AG09309 (cell line): Measurements from ENCODE around the gene SOX18.

Source experiments
- DNase-seq: peaks from one replicate; pipeline ENCODE4 v3.0.0-alpha.2; 2010; ENCODE audit warnings: low read depth
- H3K4me3 ChIP-seq: 2 replicates; pipeline ENCODE4 v1.5.1; 2011; ENCODE audit warnings: mild to moderate bottlenecking, low read depth, low read length, moderate library complexity; ENCODE audit not compliant: control insufficient read depth
- CTCF ChIP-seq: IDR thresholded peaks from 2 replicates; pipeline ENCODE4 v1.5.1; 2011; ENCODE audit warnings: mild to moderate bottlenecking, low read depth, low read length, inconsistent platforms; ENCODE audit not compliant: insufficient read depth, control insufficient read depth; ENCODE audit errors: missing control alignments

Gene SOX18

GRCh38 chr20:64056639-64056888, 7.1 kb upstream of the SOX18 start:
- H3K4me3 ChIP-seq, result no peak overlapping the region
- TF ChIP-seq CTCF, result no peak
- DNase-seq, result no peak

GRCh38 chr20:64055893-64056638, 6.6 kb upstream of the SOX18 start:
- no peak overlapping the region for H3K4me3 ChIP-seq
- no peak for DNase-seq

GRCh38 chr20:64055396-64055892, 6.0 kb upstream of the SOX18 start:
- DNase-seq, result no peak
- no peak overlapping the region for H3K4me3 ChIP-seq
- TF ChIP-seq CTCF, result no peak

More at GRCh38 chr20:64055893-64056638, 6.6 kb upstream of the SOX18 start:
- no peak for TF ChIP-seq CTCF

GRCh38 chr20:64053841-64054661, 4.6 kb upstream of the SOX18 start:
- H3K4me3 ChIP-seq, result no peak overlapping the region
- TF ChIP-seq CTCF, result no peak
- no peak for DNase-seq

GRCh38 chr20:64052987-64053840, 3.8 kb upstream of the SOX18 start:
- H3K4me3 ChIP-seq, result no peak overlapping the region
- no peak for DNase-seq
- no peak for TF ChIP-seq CTCF

GRCh38 chr20:64052326-64052722, 2.9 kb upstream of the SOX18 start:
- no peak overlapping the region for H3K4me3 ChIP-seq

More at GRCh38 chr20:64052326-64052722, 2.9 kb upstream of the SOX18 start:
- no peak for TF ChIP-seq CTCF
- no peak for DNase-seq
